ENCODE results near the gene TAMM41.
"Not testable (repeated sequence)": the region's sequence is repeated elsewhere in the genome, so short reads cannot be mapped to it uniquely, and the experiment has no call there.

TAMM41 gene

GRCh38 chr3:11764931-11765363 is 81.7 kb downstream of the TAMM41 start:
- peak; percentile 37 for DNase-seq

GRCh38 chr3:11759996-11760395 is 86.7 kb downstream of the TAMM41 start:
- no peak for DNase-seq

GRCh38 chr3:11757929-11758328 is 88.8 kb downstream of the TAMM41 start:
- DNase-seq = no peak

- DNase-seq = no peak
Observed at GRCh38 chr3:11757441-11757875, 89.2 kb downstream of the TAMM41 start.

GRCh38 chr3:11755276-11755675 is 91.4 kb downstream of the TAMM41 start:
- DNase-seq = no peak

GRCh38 chr3:11752254-11752653 is 94.4 kb downstream of the TAMM41 start:
- not testable (repeated sequence) for DNase-seq

- DNase-seq = not testable (repeated sequence)
Observed at GRCh38 chr3:11748306-11748705, 98.4 kb downstream of the TAMM41 start.

All from CD4-positive, alpha-beta T cell treated with Interleukin-4 for 4 hours (primary cell).